DOHH2 (cell line): ENCODE results near the gene RNU11.

Experiments
- CTCF ChIP-seq: fragments of 200-600 bp; sonication (generic); IDR thresholded peaks from one replicate; pipeline ENCODE4 v1.5.1; 2014; ENCODE audit warnings: antibody characterized with exemption, mild to moderate bottlenecking, low read depth, low read length; ENCODE audit not compliant: poor library complexity, severe bottlenecking
- EZH2phosphoT487 ChIP-seq: fragments of 200-600 bp; sonication (generic); IDR thresholded peaks from 2 replicates; pipeline ENCODE4 v1.6.1; 2017; ENCODE audit warnings: borderline replicate concordance, mild to moderate bottlenecking, antibody characterized with exemption, low read length, moderate library complexity, mixed read lengths

- TF ChIP-seq CTCF (peak; percentile 33), EZH2phosphoT487 (no peak)
These were observed at the start of gene RNU11 for GRCh38 chr1:28648474-28649198.
